ENCODE results near the gene MEF2C. TPM values are rescaled to one million over a fixed set of nuclear protein-coding genes. Genes with fewer than 3 reads are reported as not detected.

Gene MEF2C
- total RNA-seq, 1 experiment from 2014 or later, result 13.0 TPM

DNA sequence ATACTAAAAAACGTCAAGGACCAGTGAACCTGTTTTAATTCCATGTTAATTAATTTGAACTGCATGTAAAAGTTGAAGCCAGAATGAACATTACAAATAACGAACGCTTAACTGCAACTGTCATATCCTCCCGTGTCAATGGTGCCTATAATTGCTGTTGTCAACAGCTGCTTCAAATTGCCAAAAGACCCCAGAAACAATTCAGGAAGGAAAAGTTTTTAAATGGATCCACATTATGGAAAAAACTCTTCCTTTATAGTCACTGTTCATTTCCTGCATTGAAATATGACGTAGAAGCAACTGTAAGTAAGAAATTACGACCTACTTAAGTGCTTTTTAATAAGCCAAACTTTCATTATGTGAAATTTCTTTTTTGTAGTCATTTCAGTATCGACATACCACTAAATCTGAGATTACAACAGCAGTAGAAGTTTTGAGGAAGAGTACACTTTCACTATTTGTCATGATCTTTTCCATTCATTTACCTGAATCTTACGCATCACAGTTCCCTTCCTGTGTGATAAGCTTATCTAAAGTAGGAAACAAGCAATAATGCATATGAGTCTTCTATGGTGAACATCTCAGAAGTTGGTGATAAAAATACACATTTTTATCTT lies 37.8 kb downstream of the MEF2C start:
- RAD21 ChIA-PET (ENCODE audit: low non-redundant PET in 1 of 2, low total read pairs in 2 of 2, uncharacterized antibody in 2 of 2, unreplicated experiment in 2 of 2), result no interaction called here
- no peak for ATAC-seq

More for the DNA sequence above, 37.8 kb downstream of the MEF2C start:
- no peak overlapping the region for H3K9ac ChIP-seq (ENCODE audit: low read length)
- no peak overlapping the region for H3K27ac ChIP-seq (ENCODE audit: low read depth, low read length)
- H2AFZ ChIP-seq (ENCODE audit: low read depth, low read length, poor library complexity, severe bottlenecking), result no peak overlapping the region
- BruUV-seq (replicated peaks), result no TSS peak
- no peaks in the 10 kb centered on the region for H3K9me2 ChIP-seq (ENCODE audit: insufficient read depth)
- CTCF ChIA-PET, result no interaction called here
- no peak for DNase-seq (ENCODE audit: low read depth, low spot score)
- no peaks in the 10 kb centered on the region for H4K20me1 ChIP-seq (ENCODE audit: insufficient read depth)
- H3K27me3 ChIP-seq (ENCODE audit: insufficient read depth, low read length), result no peaks in the 10 kb centered on the region
- no peak overlapping the region for H3K4me2 ChIP-seq (ENCODE audit: low read length)
- TF ChIP-seq RAD21 (IDR thresholded peaks at IDR 0.05; ENCODE audit: low read depth) (no peak), CEBPB (IDR thresholded peaks at IDR 0.05; ENCODE audit: low read depth) (no peak), SRF (IDR thresholded peaks at IDR 0.05; ENCODE audit: low read depth) (no peak), EZH2phosphoT487 (IDR thresholded peaks at IDR 0.05; ENCODE audit: borderline replicate concordance) (no peak), YY1 (IDR thresholded peaks at IDR 0.05; ENCODE audit: extremely low read depth, insufficient replicate concordance, low read depth, low read length) (no peak), POLR2AphosphoS5 (IDR thresholded peaks at IDR 0.05; ENCODE audit: low read depth, low read length) (no peak), JUND (IDR thresholded peaks at IDR 0.05) (no peak), SIN3A (IDR thresholded peaks at IDR 0.05; ENCODE audit: low read depth) (no peak), EZH2 (IDR thresholded peaks at IDR 0.05) (no peak)
- TF ChIP-seq, protein P1, sequence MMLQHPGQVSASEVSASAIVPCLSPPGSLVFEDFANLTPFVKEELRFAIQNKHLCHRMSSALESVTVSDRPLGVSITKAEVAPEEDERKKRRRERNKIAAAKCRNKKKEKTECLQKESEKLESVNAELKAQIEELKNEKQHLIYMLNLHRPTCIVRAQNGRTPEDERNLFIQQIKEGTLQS (IDR thresholded peaks at IDR 0.05), result no peak
- TF ChIP-seq, protein P2, sequence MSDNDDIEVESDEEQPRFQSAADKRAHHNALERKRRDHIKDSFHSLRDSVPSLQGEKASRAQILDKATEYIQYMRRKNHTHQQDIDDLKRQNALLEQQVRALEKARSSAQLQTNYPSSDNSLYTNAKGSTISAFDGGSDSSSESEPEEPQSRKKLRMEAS (IDR thresholded peaks at IDR 0.05), result no peak
- TF ChIP-seq, protein P3, sequence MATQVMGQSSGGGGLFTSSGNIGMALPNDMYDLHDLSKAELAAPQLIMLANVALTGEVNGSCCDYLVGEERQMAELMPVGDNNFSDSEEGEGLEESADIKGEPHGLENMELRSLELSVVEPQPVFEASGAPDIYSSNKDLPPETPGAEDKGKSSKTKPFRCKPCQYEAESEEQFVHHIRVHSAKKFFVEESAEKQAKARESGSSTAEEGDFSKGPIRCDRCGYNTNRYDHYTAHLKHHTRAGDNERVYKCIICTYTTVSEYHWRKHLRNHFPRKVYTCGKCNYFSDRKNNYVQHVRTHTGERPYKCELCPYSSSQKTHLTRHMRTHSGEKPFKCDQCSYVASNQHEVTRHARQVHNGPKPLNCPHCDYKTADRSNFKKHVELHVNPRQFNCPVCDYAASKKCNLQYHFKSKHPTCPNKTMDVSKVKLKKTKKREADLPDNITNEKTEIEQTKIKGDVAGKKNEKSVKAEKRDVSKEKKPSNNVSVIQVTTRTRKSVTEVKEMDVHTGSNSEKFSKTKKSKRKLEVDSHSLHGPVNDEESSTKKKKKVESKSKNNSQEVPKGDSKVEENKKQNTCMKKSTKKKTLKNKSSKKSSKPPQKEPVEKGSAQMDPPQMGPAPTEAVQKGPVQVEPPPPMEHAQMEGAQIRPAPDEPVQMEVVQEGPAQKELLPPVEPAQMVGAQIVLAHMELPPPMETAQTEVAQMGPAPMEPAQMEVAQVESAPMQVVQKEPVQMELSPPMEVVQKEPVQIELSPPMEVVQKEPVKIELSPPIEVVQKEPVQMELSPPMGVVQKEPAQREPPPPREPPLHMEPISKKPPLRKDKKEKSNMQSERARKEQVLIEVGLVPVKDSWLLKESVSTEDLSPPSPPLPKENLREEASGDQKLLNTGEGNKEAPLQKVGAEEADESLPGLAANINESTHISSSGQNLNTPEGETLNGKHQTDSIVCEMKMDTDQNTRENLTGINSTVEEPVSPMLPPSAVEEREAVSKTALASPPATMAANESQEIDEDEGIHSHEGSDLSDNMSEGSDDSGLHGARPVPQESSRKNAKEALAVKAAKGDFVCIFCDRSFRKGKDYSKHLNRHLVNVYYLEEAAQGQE (IDR thresholded peaks at IDR 0.05; ENCODE audit: low read depth), result no peak
- TF ChIP-seq, protein P4, sequence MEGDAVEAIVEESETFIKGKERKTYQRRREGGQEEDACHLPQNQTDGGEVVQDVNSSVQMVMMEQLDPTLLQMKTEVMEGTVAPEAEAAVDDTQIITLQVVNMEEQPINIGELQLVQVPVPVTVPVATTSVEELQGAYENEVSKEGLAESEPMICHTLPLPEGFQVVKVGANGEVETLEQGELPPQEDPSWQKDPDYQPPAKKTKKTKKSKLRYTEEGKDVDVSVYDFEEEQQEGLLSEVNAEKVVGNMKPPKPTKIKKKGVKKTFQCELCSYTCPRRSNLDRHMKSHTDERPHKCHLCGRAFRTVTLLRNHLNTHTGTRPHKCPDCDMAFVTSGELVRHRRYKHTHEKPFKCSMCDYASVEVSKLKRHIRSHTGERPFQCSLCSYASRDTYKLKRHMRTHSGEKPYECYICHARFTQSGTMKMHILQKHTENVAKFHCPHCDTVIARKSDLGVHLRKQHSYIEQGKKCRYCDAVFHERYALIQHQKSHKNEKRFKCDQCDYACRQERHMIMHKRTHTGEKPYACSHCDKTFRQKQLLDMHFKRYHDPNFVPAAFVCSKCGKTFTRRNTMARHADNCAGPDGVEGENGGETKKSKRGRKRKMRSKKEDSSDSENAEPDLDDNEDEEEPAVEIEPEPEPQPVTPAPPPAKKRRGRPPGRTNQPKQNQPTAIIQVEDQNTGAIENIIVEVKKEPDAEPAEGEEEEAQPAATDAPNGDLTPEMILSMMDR (IDR thresholded peaks at IDR 0.05 in 2 of 3, conservative IDR thresholded peaks at IDR 0.05 in 1 of 3; ENCODE audit: borderline replicate concordance in 1 of 3, insufficient read depth in 1 of 3, low read depth in 2 of 3, low read length in 2 of 3), result no peak
- H3K36me3 ChIP-seq (ENCODE audit: control insufficient read depth in 1 of 2, insufficient read depth in 2 of 2, low read length in 2 of 2), result no peaks in the 10 kb centered on the region
- H3K4me1 ChIP-seq (ENCODE audit: control insufficient read depth in 1 of 2, insufficient read depth in 2 of 2, low read length in 2 of 2), result no peaks in the 10 kb centered on the region
- POLR2A ChIA-PET, result no interaction called here
- intact Hi-C loops (cut with micrococcal nuclease), result no loop called here
- H3K79me2 ChIP-seq (ENCODE audit: insufficient read depth, low read length), result no peaks in the 10 kb centered on the region
- H3K9me3 ChIP-seq (ENCODE audit: control insufficient read depth in 1 of 2, insufficient read depth in 1 of 2, low read depth in 1 of 2, low read length in 2 of 2), result no peaks in the 10 kb centered on the region
- H3K4me3 ChIP-seq (replicated peaks in 1 of 2; ENCODE audit: low read depth in 1 of 2, low read length in 2 of 2), result no peak overlapping the region
